Skeletal muscle tissue (tissue), 4 donors: ENCODE data around the gene PPDPF. TPM values are rescaled to one million over a fixed set of nuclear protein-coding genes. Genes with fewer than 3 reads are reported as not detected.

Experiments used
- H3K27ac ChIP-seq: one replicate; pipeline ENCODE4 v1.7.0; 2013; ENCODE audit warnings: mild to moderate bottlenecking, low read depth, low read length, inconsistent platforms
- H3K27me3 ChIP-seq, 3 donors: one replicate each; pipeline ENCODE4 v1.7.0; 2013; ENCODE audit warnings: low read length in 3 of 3; ENCODE audit not compliant: control insufficient read depth in 3 of 3, insufficient read depth in 3 of 3
- H3K36me3 ChIP-seq, 3 donors: one replicate each; pipeline ENCODE4 v1.7.0; 2013; ENCODE audit warnings: low read length in 3 of 3; ENCODE audit not compliant: control insufficient read depth in 3 of 3, insufficient read depth in 3 of 3
- H3K4me1 ChIP-seq, 3 donors: one replicate each; pipeline ENCODE4 v1.7.0; 2013; ENCODE audit warnings: low read length in 3 of 3, mild to moderate bottlenecking in 3 of 3; ENCODE audit not compliant: control insufficient read depth in 3 of 3, insufficient read depth in 3 of 3
- H3K4me3 ChIP-seq, 3 donors: one replicate each; pipeline ENCODE4 v1.7.0; 2013; ENCODE audit warnings: low read length in 3 of 3
- H3K9ac ChIP-seq, 3 donors: one replicate each; pipeline ENCODE4 v1.7.0; 2013; ENCODE audit warnings: low read length in 3 of 3, mild to moderate bottlenecking in 3 of 3, moderate library complexity in 2 of 3, low read depth in 1 of 3
- H3K9me3 ChIP-seq, 3 donors: one replicate each; pipeline ENCODE4 v1.7.0; 2013; ENCODE audit warnings: low read length in 3 of 3; ENCODE audit not compliant: control insufficient read depth in 3 of 3
- total RNA-seq: library from RNA; depleted of rRNA; stranded (reverse); fragments of >200 nt; gene quantifications from one replicate; pipeline ENCODE4 v1.2.3, GENCODE V29; 2014
- donor health status: Osteomylitis.

The PPDPF gene
- total RNA-seq, 1 donor from 2014 or later: 24.0 TPM

DNA sequence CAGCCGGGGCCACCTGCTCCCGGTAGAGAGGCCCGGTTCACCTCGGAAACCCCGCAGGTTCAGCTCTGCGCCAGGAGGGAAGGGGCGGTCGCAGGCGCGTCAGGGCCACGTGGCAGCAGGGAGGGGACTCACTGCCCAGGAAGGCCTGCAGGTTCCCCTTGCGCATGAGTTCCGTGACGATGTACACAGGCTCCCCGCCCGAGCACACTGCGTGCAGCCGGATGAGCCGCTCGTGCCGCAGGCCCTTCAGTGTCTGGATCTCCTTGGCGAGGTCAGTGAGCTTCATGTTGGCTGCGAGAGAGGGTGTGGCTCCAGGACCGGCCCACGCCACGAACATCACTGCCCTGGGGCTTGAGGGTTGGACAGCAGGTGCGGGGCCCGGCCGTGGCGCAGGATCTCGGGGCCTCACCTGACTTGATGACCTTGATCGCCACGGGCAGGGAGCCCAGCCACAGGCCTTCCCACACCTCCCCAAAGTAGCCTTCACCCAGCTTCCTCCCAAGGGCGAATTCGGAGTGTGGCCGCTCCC, 21.5 kb downstream of the PPDPF start:
- Histone ChIP-seq H3K4me1 (peaks cover 0 to 10% (median 4%) of the 10 kb centered on the region in 3 donors), H3K27ac (no peak overlapping the region), H3K36me3 (no peaks in the 10 kb centered on the region), H3K9me3 (no peaks in the 10 kb centered on the region), H3K9ac (no peak overlapping the region), H3K27me3 (peaks cover 18 to 44% (median 26%) of the 10 kb centered on the region in 3 donors), H3K4me3 (no peak overlapping the region)

DNA sequence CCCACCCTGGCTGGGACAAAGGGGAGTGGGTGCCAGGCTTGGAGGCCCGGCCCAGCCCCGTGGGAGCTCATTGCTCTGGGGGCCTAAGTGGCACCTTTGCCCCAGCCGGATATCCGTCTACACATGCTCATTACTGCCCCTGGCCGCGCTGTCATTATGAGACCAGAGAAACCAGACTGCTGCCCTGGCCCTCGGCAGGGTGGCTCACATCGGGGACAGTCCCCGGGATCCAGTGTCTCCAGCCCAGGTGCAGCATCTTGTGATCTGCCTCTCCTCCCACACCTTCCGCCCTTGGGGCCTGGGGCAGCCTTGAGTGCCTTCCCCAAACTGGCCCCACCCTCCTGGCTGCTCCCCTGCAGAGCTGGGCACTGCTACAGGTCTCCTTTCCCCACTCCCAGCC, 22.1 kb downstream of the PPDPF start:
- Histone ChIP-seq H3K27ac (no peak overlapping the region), H3K9ac (no peak overlapping the region), H3K4me1 (peaks cover 0 to 4% (median 2%) of the 10 kb centered on the region in 3 donors), H3K4me3 (no peak overlapping the region), H3K36me3 (no peaks in the 10 kb centered on the region), H3K27me3 (peaks cover 21 to 45% (median 29%) of the 10 kb centered on the region in 3 donors), H3K9me3 (no peaks in the 10 kb centered on the region)

DNA sequence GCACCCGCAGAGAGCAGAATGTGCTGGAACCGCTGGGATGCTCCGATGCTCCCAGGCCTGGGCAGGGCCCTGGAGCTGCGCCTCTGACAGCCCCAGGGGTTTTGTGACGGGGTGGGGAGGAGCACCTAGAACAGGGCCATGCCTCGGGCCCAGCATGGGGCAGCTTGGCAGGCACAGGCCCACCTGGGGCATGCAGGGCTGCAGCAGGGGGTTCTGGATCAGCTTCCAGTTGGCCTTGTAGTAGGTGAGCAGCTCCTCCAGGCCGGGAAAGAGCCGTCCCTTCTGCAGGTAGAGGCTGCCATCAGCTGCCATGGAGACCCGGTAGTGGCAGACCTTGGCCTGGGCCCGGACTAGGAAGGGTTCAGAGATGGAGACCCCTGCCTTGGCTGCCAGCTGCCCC, 22.6 kb downstream of the PPDPF start:
- no peaks in the 10 kb centered on the region for H3K4me1 ChIP-seq
- H3K9me3 ChIP-seq: no peaks in the 10 kb centered on the region
- no peak overlapping the region for H3K9ac ChIP-seq
- H3K27me3 ChIP-seq: peaks cover 21 to 49% (median 33%) of the 10 kb centered on the region in 3 donors
- H3K27ac ChIP-seq: no peak overlapping the region
- H3K4me3 ChIP-seq: no peak overlapping the region
- H3K36me3 ChIP-seq: no peaks in the 10 kb centered on the region

GRCh38 chr20:63543733-63544132, 23.2 kb downstream of the PPDPF start:
- H3K27ac ChIP-seq: no peak overlapping the region
- no peaks in the 10 kb centered on the region for H3K4me1 ChIP-seq
- no peaks in the 10 kb centered on the region for H3K9me3 ChIP-seq
- H3K9ac ChIP-seq: no peak overlapping the region
- H3K4me3 ChIP-seq: no peak overlapping the region
- peaks cover 27 to 55% (median 39%) of the 10 kb centered on the region in 3 donors for H3K27me3 ChIP-seq
- H3K36me3 ChIP-seq: no peaks in the 10 kb centered on the region

GRCh38 chr20:63544241-63544957, 23.8 kb downstream of the PPDPF start:
- H3K4me3 ChIP-seq: no peak overlapping the region
- H3K36me3 ChIP-seq: no peaks in the 10 kb centered on the region
- H3K27me3 ChIP-seq: peaks cover 29 to 59% (median 44%) of the 10 kb centered on the region in 3 donors
- no peak overlapping the region for H3K27ac ChIP-seq
- no peaks in the 10 kb centered on the region for H3K9me3 ChIP-seq
- no peaks in the 10 kb centered on the region for H3K4me1 ChIP-seq
- no peak overlapping the region for H3K9ac ChIP-seq

- H3K36me3 ChIP-seq: no peaks in the 10 kb centered on the region
- peaks cover 34 to 61% (median 49%) of the 10 kb centered on the region in 3 donors for H3K27me3 ChIP-seq
- H3K9me3 ChIP-seq: no peaks in the 10 kb centered on the region
- no peak overlapping the region for H3K9ac ChIP-seq
- H3K4me3 ChIP-seq: no peak overlapping the region
- H3K27ac ChIP-seq: no peak overlapping the region
- no peaks in the 10 kb centered on the region for H3K4me1 ChIP-seq
Observed at GRCh38 chr20:63544958-63545516, 24.5 kb downstream of the PPDPF start.

- Histone ChIP-seq H3K9me3 (no peaks in the 10 kb centered on the region), H3K27me3 (peaks cover 39 to 62% (median 45%) of the 10 kb centered on the region in 3 donors), H3K9ac (no peak overlapping the region), H3K36me3 (no peaks in the 10 kb centered on the region), H3K27ac (no peak overlapping the region), H3K4me1 (no peaks in the 10 kb centered on the region), H3K4me3 (no peak overlapping the region)
Observed at GRCh38 chr20:63545814-63546213, 25.2 kb downstream of the PPDPF start.

DNA sequence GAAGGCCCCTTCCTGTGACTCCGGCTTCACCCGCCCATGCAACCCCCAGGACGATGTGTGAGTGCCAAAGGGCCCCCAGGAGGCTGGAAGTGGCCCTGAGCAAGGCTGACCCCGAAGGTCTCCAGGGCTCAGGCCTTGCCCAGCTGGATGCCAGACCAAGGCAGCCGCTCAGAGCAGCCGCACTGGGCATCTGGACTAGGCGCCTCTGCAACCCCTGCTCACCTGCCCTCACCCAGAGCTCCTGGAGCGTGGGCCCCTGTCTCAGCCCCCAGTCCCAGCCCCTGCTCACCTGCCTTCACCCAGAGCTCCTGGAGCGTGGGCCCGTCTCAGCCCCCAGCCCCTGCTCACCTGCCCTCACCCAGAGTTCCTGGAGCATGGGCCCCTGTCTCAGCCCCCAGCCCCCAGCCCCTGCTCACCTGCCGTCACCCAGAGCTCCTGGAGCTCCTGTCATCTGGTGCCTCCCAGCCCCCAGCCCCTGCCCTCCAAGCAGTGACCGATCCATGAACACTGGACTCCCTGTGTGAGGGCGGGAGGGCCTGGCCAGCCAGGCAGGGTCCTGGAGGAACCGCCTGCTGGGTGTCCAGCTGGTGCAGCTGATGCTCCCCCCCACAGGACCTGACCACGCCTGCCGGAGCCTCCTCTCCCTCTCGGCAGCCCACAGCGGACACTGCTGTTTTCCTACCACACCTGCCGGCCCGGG, 25.8 kb downstream of the PPDPF start:
- Histone ChIP-seq H3K4me1 (no peaks in the 10 kb centered on the region), H3K27me3 (peaks cover 44 to 65% (median 48%) of the 10 kb centered on the region in 3 donors), H3K9ac (no peak overlapping the region), H3K9me3 (no peaks in the 10 kb centered on the region), H3K27ac (no peak overlapping the region), H3K4me3 (no peak overlapping the region), H3K36me3 (no peaks in the 10 kb centered on the region)

- no peaks in the 10 kb centered on the region for H3K4me1 ChIP-seq
- no peaks in the 10 kb centered on the region for H3K9me3 ChIP-seq
- peaks cover 45 to 65% (median 51%) of the 10 kb centered on the region in 3 donors for H3K27me3 ChIP-seq
- H3K4me3 ChIP-seq: no peak overlapping the region
- H3K9ac ChIP-seq: no peak overlapping the region
- H3K36me3 ChIP-seq: no peaks in the 10 kb centered on the region
- H3K27ac ChIP-seq: no peak overlapping the region
Observed at GRCh38 chr20:63546956-63547724, 26.6 kb downstream of the PPDPF start.
